Cardiac muscle cell (in vitro differentiated cells and primary cell): ENCODE data around the gene RHOT2. TPM values are rescaled to one million over a fixed set of nuclear protein-coding genes. Genes with fewer than 3 reads are reported as not detected.

ENCODE experiments used
- DNase-seq, 2 donors: peaks; one replicate each; pipeline versions ENCODE4 v3.0.0 to v3.0.0-alpha.2; 2010 to 2017; ENCODE audit warnings: low read depth in 1 of 2, low spot score in 1 of 2
- H3K27ac ChIP-seq: fragments of 200-600 bp; sonication (generic); 2 replicates; pipeline ENCODE4 v1.5.1; 2016
- H3K27me3 ChIP-seq: fragments of 200-600 bp; sonication (generic); 2 replicates; pipeline ENCODE4 v1.6.0; 2016; ENCODE audit warnings: control low read depth
- H3K36me3 ChIP-seq: fragments of 200-600 bp; sonication (generic); 2 replicates; pipeline ENCODE4 v1.5.1; 2016; ENCODE audit warnings: control low read depth
- H3K4me1 ChIP-seq: fragments of 200-600 bp; sonication (generic); 2 replicates; pipeline ENCODE4 v1.8.1; 2017; ENCODE audit warnings: low read depth, mild to moderate bottlenecking, mixed run types
- H3K4me3 ChIP-seq: fragments of 200-600 bp; sonication (generic); 2 replicates; pipeline ENCODE4 v1.5.1; 2016; ENCODE audit warnings: mild to moderate bottlenecking
- H3K9me3 ChIP-seq: fragments of 200-600 bp; sonication (generic); 2 replicates; pipeline ENCODE4 v1.5.1; 2017; ENCODE audit warnings: low read depth, mild to moderate bottlenecking, control low read depth
- polyA plus RNA-seq: library from polyadenylated mRNA; unstranded; fragments of >200 nt; fragmentation: Nextera tagmentation; extraction: Ambion mirVana; gene quantifications from 2 replicates; pipeline ENCODE4 v1.2.1, GENCODE V29; 2016
- total RNA-seq: library from RNA; depleted of rRNA; stranded (reverse); fragments of >200 nt; gene quantifications from 2 replicates; pipeline ENCODE4 v1.2.3, GENCODE V29; 2016
- TF ChIP-seq, protein P1 (sequence below): IDR thresholded peaks from 2 replicates; pipeline ENCODE4 v1.5.1; 2012; ENCODE audit warnings: low read depth, mild to moderate bottlenecking, low read length

Gene RHOT2
- total and polyA plus RNA-seq, 2 experiments from 2014 or later, result 294 to 305 TPM

DNA sequence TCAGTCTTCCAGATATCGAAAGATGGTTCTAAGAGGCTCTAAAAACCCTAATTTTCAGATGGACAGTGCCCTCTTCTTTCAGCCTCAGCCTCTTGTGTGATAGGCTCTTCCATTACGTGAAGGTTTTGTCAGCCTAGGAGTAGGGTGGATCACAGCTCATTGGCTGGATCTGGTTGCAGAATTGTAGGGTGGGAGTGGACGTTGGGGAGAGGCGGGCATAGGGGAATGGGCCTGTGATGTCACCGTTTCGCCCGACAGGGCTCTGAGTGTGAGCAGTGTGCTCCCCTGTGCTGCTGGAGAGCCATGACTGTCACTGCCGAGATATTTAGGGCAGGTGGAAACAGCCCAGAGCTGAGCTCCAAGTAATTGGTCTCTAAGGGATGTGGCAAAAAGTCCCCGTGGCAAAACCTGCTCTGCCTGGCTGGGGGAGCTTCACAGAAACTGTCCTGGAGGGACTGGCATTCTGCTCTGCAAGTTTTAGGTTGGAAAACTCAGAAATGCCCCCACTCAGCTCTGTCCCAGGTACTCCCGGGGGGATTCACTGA is 43.3 kb upstream of the RHOT2 start:
- H3K36me3 ChIP-seq, result peaks cover 3% of the 10 kb centered on the region
- no peaks in the 10 kb centered on the region for H3K27me3 ChIP-seq
- no peaks in the 10 kb centered on the region for H3K9me3 ChIP-seq
- H3K27ac ChIP-seq, result peak overlapping the region; percentile 73
- peaks cover 18% of the 10 kb centered on the region for H3K4me1 ChIP-seq
- H3K4me3 ChIP-seq, result no peak overlapping the region
- DNase-seq, result no peak
- TF ChIP-seq, protein P1, sequence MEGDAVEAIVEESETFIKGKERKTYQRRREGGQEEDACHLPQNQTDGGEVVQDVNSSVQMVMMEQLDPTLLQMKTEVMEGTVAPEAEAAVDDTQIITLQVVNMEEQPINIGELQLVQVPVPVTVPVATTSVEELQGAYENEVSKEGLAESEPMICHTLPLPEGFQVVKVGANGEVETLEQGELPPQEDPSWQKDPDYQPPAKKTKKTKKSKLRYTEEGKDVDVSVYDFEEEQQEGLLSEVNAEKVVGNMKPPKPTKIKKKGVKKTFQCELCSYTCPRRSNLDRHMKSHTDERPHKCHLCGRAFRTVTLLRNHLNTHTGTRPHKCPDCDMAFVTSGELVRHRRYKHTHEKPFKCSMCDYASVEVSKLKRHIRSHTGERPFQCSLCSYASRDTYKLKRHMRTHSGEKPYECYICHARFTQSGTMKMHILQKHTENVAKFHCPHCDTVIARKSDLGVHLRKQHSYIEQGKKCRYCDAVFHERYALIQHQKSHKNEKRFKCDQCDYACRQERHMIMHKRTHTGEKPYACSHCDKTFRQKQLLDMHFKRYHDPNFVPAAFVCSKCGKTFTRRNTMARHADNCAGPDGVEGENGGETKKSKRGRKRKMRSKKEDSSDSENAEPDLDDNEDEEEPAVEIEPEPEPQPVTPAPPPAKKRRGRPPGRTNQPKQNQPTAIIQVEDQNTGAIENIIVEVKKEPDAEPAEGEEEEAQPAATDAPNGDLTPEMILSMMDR, result no peak

DNA sequence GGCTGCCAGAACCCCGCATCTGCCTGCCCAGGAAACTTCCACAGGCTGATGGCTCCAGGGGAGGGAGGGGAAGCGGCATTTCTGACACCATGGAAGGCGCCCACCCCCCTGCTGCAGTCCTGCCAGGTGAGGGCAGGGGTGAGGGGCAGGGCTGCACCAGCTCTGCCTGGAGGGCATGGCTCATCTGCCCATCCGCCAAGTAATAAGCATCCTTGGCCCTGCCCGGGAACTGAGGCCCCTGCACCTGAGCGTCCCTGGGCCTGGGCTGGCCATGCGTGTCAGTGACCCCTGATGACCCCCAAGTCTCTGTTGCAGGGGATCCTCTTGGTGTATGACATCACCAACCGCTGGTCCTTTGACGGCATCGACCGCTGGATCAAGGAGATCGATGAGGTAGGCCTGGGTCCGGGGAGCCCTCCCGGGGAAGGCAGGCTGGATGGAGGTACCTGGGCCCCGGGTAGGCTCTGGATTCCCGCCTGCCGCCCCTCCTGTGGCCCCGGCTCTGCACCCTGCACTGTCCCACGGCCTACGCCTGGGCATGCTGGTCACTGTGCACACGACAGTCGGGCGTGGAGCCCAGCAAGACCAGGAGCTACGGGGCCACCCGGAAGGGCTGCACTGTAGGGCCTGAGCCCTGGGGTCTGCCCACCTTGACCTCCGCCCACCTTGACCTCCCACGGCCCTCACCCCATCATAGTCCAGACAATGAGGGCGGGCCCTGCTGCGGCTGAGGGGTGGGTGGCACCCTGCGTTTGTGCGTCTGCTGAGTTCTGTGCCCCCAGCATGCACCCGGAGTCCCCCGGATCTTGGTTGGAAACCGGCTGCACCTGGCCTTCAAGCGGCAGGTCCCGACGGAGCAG is 42.6 kb upstream of the RHOT2 start:
- TF ChIP-seq, protein P1, result no peak
- Histone ChIP-seq H3K36me3 (peaks cover 3% of the 10 kb centered on the region), H3K9me3 (no peaks in the 10 kb centered on the region), H3K4me1 (peaks cover 26% of the 10 kb centered on the region), H3K27me3 (no peaks in the 10 kb centered on the region), H3K27ac (peak overlapping the region; percentile 73), H3K4me3 (no peak overlapping the region)
- DNase-seq, result no peak

DNA sequence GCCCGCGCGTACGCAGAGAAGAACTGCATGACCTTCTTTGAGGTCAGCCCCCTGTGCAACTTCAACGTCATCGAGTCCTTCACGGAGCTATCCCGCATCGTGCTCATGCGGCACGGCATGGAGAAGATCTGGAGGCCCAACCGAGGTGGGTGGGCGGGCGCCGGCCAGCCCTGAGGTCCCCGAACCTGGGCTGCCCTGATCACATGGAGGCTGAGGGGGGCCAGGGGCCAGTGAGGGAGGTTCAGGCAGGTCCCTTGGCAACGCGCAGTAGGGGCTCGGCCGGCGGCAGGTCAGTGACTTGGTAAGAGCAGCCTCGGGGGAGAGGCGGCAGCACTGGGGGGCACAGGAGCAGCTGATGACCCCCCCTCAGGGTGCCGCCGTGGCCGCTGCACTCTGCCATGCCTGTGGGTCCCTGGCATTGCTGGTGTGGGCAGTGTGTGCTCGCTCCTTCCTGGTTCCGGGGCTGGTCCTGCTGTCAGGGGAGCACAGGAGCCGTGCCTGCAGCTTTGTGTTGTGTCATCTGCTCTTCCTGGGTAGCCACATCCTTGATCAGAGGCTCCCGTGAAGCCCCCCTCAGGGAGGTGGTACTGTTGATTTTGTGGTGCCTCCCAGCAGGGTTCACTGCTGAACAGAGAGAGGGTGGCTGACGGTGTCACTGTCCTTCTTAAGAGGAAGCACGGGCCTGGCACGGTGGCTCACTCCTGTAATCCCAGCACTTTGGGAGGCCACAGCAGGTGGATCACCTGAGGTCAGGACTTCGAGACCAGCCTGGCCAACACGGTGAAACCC is 41.8 kb upstream of the RHOT2 start:
- Histone ChIP-seq H3K9me3 (no peaks in the 10 kb centered on the region), H3K36me3 (peaks cover 3% of the 10 kb centered on the region), H3K27ac (no peak overlapping the region), H3K4me3 (no peak overlapping the region), H3K27me3 (no peaks in the 10 kb centered on the region), H3K4me1 (peaks cover 28% of the 10 kb centered on the region)
- no peak for DNase-seq
- TF ChIP-seq, protein P1, result no peak

DNA sequence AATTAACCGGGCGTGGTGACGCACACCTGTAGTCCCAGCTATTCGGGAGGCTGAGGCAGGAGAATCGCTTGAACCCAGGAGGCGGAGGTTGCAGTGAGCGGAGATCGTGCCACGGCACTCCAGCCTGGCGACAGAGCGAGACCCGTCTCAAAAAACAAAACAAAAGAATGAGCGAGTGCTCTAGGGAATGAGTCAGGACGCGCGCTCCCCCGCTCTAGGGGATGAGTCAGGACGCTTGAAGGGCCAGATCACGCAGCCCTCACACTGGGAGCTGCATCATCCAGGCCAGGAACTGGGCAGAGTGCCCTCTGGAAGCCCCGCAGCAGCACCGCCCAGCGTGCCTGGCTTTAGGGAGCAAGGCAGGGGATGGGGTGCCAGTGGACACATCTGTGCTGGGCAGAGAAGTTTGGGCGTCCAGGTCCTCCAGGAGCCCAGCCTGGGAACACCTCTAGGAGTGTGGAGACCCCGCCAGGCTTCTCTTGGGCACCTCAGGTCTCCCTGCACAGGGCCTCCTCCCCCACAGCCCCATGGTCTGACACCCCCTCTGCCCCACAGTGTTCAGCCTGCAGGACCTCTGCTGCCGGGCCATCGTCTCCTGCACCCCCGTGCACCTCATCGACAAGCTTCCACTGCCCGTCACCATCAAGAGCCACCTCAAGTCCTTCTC is 41.0 kb upstream of the RHOT2 start:
- Histone ChIP-seq H3K4me1 (peaks cover 31% of the 10 kb centered on the region), H3K27me3 (no peaks in the 10 kb centered on the region), H3K36me3 (peaks cover 3% of the 10 kb centered on the region), H3K9me3 (no peaks in the 10 kb centered on the region), H3K27ac (no peak overlapping the region), H3K4me3 (no peak overlapping the region)
- TF ChIP-seq, protein P1, result no peak
- peak in 1 of 2 donors; percentile 96 for DNase-seq
